GM21576 (cell line): Measurements from ENCODE around the gene GUK1.
"Not testable (repeated sequence)": the region's sequence is repeated elsewhere in the genome, so short reads cannot be mapped to it uniquely, and the experiment has no call there.

Experiments
- ATAC-seq: cut with Tn5 transposase; IDR thresholded peaks from one replicate; pipeline ENCODE4 v1.9.1; 2021; ENCODE audit warnings: mild to moderate bottlenecking, moderate library complexity; ENCODE audit not compliant: unreplicated experiment

The GUK1 gene

DNA sequence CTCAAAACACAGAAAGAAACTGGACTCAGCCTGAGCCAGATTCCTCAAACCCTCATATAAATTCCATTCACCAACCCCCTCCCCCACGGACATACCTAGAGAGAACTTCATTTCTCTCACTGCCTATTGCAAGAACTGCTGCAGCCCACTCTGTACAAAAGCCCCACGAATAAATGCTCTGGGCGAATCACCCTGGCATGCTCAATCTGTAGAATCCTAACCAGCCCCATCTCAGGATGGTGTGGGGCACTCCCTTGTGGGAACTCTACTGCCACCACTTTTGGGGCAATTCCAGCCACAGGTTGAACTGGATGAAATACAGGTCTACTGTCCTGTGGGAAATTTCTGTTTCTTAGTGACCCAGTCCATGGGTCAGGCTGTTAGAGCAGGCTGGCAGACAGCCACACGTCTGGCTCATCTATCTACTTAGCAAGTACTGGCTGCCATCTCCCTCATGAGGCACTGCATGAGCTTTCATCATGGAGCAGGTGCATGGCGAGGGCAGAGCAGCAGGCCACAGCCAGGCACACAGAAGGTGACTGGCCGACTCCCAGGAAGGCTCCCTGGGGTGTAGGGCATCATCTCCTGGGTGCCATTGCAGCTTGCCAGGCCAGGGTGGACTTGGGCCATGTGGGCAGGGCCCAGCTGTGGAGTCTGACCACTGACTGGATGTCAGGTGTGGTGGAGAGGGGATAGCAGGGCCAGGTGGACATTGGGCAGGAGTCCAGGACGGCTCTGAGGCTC is 35.4 kb upstream of the GUK1 start:
- no peak for ATAC-seq

- no peak for ATAC-seq
These were observed 34.6 kb upstream of the GUK1 start for GRCh38 chr1:228105270-228105995.

- no peak for ATAC-seq
These were observed 33.9 kb upstream of the GUK1 start for GRCh38 chr1:228105996-228106799.

- no peak for ATAC-seq
These were observed 33.4 kb upstream of the GUK1 start for GRCh38 chr1:228106800-228107054.

DNA sequence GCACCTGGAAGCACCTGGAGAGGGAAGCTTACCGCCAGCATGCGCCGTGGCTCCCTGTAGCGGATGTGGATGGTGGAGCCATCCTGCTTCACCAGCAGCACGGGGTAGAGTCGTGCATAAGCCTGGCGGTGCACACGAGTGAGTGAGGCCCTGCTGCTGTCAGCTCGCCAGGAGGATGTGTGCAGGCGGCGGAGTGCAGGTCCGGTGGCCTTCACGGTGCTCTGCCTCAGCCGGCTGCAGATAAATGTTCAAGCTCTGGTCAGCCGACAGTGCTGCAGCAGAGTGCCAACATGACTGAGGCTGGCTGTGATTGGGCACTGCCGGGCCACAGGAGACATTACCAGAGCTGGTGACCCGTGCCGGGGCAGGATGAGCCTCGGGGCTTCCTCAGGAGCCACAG is 32.4 kb upstream of the GUK1 start:
- no peak for ATAC-seq

GRCh38 chr1:228108055-228108690 is 31.9 kb upstream of the GUK1 start:
- ATAC-seq = no peak

- no peak for ATAC-seq
These were observed 31.4 kb upstream of the GUK1 start for GRCh38 chr1:228108742-228109072.

DNA sequence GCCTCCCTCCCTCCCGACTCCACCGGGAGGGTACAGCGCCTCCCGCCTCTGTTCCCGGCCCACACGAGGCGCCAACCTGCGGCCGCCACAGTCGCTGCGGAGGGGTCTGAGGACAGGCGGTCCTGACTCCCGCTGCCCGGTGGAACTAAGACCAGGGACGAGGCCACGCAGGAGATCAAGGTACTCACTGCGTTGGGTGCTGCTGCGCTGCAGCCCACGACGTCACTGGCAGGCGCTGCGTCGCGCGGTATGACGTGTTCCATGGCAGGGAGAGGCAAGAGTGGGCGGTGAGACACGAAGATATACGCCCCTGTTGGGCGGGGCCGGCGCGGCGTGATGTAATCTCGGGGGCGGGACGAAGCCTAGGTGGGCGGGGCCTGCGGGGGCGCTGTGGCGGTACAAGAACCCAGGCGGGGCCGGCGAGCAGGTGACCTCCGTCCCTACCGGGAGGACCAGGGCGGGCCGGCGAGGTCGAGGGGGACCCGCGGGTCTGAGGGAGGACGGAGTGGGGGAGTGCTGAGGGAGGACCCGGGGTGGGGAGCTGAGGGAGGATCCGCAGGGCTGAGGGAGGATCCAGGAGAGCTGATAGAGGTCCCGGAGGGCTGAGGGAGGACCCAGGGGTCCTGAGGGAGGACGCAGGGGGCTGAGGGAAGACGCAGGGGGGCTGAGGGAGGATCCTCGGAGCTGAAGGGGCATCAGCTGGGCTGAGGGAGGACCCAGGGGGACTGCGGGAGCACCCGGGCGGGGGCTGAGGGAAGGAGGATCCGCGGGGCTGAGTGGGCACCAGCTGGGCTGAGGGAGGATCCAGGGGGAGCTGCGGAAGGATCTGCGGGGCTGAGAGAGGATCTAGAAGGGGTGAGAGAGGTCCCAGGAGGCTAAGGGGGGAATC is 30.8 kb upstream of the GUK1 start, which contains the start of gene MRPL55:
Gene MRPL55 (minus strand): TSS at position 227 of the 889 bp plus-strand sequence. CDS start 1,039 bp downstream, outside the sequence.
- peak; percentile 81 for ATAC-seq

DNA sequence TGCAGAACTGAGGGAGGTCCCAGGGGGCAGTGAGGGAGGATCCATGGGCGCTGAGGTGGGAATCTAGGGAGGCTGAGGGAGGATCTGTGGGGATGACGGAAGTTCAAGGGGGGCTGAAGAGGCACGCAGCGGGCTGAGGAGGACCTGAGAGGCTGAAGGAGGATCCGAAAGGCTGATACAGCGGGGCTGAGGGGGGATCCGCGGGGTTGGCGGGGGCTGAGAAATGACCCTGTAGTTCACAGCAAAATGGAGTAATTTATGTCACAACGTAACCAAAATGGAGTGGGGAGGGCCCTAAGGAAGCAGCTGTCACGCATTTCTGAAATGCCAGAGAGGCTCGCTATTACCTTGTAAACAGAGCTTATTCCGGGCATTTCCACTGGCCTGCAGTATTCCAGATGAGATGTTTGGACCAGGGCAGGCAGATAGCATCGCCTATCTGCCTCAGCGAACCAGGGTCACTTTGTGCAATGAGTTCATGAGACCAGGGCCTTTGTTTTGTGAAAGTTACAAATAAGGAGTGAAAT is 30.1 kb upstream of the GUK1 start:
- peak; percentile 5 for ATAC-seq

GRCh38 chr1:228110556-228110955 is 29.5 kb upstream of the GUK1 start:
- ATAC-seq = no peak

GRCh38 chr1:228111315-228111714 is 28.8 kb upstream of the GUK1 start:
- ATAC-seq = not testable (repeated sequence)

DNA sequence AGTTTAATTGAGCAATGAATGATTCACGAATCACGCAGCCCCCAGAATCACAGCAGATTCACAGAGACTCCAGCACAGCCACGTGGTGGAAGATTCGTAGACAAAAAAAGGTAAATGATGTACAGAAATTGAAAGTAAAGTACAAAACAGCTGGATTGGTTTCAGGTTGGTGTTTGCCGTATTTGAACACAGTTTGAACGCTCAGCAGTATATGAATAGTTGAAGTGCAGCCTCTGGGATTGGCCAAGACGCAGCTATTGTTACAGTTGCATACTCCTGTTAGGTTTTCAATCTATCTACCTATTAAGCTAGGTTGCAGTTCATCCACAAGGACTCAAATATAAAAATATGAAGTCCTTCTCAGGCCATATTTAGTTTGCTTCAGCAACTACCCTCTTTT is 27.9 kb upstream of the GUK1 start:
- no peak for ATAC-seq

- ATAC-seq = no peak
These were observed 27.5 kb upstream of the GUK1 start for GRCh38 chr1:228112617-228113016.

DNA sequence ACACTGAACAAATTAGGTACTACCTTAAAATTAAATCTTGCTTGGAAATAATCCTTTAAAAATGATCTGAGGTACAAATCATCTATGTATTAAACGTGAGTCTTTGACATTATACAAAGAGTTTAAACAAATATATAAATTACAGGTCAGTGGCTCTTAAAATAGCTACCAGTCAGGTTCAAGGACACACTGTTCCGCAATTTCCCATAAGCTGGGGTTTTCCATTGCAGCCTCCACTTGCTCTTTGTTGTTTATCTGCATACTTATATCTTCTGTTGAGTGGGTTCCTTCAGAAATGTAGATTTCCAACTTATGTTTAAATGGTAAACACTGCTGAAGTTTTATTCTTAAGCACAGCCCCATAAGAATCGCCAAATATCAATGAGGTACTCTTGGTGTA is 25.3 kb upstream of the GUK1 start:
- ATAC-seq = no peak

DNA sequence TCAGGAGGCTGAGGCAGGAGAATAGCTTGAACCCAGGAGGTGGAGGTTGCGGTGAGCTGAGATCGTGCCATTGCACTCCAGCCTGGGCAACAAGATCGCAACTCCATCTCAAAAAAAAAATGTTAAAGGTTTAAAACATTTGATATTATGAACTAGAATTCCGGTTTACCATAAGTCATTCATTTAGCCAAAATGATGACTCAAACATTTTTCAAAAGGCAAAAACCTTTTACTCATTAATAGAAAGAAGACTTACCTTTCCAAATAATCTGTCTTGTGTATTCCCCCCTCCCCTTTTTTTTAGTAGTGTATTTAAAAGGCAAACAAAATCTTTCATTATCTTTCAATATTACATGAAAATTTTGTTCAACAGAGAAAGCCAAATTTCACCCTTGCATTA is 22.7 kb upstream of the GUK1 start:
- no peak for ATAC-seq

GRCh38 chr1:228118040-228118439 is 22.0 kb upstream of the GUK1 start:
- no peak for ATAC-seq

DNA sequence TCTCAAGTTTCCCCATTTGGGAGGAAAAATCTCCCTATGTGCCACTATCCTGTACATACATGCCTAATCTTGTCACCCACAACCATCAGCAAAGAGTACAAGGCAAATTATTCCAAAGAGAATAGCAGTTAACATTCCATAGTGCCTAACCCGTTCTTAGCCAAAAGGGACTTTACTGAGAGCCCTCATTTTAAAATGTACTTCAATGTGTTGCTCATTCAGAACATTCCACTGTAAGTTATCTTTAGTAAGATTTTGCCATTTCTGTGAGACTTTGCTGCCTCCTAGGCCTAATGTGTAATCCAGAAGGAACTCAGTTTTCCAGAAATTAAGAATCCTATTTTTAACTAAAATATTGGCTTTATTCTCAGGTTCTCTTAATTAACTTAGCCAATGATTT is 19.7 kb upstream of the GUK1 start:
- no peak for ATAC-seq

GRCh38 chr1:228120857-228121489 is 19.1 kb upstream of the GUK1 start:
- no peak for ATAC-seq

- no peak for ATAC-seq
These were observed 17.1 kb upstream of the GUK1 start for GRCh38 chr1:228122921-228123441.

DNA sequence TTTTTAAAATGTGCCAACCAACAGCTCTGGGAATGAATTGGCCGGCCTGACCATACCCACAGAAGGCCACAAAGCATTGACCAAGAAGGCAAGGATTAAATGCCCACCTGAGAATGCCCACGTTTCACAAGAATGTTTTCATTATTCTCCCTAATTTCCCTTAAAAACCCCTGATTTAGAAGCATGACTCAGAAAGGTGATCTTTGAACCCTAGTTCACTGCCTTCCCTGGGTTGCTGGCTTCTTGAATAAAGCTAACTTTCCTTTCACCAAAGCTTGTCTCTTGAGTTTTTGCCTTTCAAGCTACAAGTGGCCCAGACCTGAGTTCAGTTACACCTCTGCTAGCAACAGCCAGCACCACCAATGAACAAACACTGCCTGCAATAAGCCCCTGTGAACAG is 16.6 kb upstream of the GUK1 start:
- ATAC-seq = no peak
